ENCODE measurements around the gene PHLPP1.
A peak's percentile ranks its signal among the peaks of the same experiment; 100 is the strongest.
"Not testable (repeated sequence)": the region's sequence is repeated elsewhere in the genome, so short reads cannot be mapped to it uniquely, and the experiment has no call there.

The PHLPP1 gene

DNA sequence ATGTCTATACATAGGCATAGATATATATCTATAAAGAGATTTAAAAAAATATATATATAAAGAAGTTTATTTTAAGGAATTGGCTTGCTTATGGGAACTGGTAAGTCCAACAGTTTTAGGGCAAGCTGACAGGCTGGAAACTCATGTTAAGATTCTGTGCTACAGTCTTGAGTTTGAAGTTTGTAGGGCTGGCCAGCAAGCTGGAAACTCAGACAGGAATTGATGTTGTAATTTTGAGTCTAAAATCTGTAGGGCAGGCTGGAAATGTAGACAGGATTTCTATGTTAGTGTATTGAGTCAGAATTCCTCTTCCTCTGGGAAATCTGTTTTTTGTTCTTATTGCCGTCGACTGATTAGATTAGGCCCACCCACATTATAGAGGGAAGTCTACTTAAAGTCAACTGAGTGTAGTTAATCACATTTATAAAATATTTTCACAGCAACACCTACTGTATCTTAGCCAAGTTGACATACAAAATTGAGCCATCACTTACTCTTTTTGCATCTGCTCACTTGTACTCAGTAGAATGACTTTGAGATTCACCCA lies 60.8 kb downstream of the PHLPP1 start:
- DNase-seq, result no peak

- DNase-seq, result no peak
Measured at GRCh38 chr18:62777814-62778213, 62.5 kb downstream of the PHLPP1 start.

GRCh38 chr18:62778976-62779869 lies 63.9 kb downstream of the PHLPP1 start:
- no peak for DNase-seq

DNA sequence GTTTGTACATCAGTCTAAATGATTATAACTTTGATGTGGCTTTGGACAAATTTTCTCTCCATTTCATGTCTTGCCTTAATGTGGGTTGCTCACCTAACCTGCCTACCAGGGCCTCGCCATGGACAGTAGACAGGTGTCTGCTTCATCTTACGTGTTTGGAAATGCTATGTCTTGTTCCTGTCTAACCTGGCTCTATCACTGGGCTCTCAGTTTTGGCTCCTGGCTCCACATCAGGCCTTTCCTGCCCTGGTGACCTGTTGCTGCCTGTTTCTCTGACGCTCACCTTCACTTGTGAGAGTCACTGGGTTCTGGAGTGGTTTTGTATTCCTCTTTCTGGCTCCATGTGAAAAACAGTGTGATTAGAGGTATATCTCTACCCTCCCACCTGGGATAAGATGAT lies 65.9 kb downstream of the PHLPP1 start:
- DNase-seq, result no peak

GRCh38 chr18:62781893-62782292 lies 66.6 kb downstream of the PHLPP1 start:
- DNase-seq, result no peak

DNA sequence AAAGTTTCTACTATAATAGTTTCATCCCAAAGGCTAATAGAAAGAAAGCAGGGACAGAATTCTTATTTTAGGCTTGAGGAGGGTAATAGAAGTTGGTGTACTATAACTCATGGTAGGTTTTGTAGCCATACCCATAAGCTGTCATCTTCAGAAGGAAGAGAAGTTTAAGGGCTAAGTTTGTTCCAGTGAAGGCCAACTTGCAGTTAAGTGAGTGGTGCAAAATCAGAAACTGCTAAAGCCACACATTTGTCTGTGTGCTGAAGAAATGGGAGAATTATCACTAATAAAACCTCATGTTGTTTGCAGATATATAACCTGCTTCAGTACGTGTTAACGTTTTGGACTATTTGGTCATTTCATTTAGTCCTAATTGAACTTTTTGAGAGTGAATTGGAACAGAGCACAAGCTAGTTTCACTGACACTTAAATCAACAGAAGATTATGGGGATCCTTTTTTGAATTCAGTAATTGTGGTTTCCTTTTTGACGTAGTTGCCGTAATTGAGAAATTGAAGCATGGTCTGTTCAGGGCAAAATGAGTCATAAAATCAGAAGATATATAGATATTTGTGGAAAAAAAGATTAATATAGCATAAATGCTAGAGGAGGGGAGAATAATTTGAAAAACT lies 69.1 kb downstream of the PHLPP1 start:
- peak; percentile 8 for DNase-seq

DNA sequence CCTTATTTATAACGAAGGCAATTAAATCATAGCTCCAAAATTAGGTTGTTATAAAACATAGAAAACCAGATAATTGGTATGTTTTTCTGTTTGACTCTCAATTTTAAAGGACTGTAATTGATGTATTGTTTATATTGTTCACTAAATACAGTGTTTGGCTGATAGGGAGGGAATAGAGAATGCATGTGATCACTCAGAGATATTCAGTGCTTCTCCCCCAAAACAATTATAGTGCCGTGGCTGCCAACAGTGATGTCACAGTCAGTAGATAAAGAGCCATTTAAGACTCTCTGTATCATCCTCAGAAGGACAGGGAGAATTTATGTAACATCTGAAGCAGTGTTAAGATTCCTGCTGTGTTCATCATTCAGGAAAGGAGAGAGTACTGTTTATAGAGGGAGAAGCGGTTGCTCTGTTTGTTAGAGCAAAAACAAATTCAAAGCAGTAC lies 69.6 kb downstream of the PHLPP1 start:
- no peak for DNase-seq

DNA sequence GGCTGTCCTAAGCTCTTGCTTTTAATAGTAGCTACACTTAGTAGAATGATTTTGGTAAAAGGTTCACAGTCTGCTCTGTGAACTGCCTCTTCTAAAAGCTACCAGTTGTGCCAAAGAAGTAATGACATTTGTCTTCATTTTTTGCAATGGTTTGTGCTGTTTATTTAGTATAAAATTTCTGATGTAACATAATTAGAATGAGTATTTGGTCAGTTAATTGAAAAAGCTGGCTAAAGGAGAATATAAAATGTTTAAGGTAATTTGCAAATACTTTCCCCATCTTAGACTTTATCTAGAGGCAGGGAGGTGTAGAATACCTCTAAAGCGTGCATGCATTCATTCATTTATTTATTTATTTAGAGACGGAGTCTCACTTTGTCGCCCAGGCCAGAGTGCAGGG lies 71.3 kb downstream of the PHLPP1 start:
- no peak for DNase-seq

DNA sequence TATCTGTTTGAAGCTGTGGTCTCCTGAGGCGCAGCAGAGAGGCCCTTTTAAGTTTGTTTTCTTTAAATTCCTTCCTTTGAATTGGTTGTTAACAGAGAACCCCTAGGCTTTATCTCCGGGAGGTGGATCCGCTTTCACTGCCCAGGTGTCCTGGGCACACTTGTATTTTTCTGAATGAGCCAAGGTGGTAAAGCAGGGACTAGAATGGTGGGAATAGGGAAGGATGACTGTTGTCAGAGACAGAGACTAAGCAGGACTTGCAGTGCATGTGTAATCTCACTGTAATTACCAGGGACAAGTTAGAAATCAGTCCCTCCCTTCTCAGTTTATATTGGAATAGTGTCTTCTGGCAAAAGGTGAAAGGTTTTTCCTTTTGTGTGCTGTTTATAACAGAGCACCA lies 72.8 kb downstream of the PHLPP1 start:
- DNase-seq, result no peak

DNA sequence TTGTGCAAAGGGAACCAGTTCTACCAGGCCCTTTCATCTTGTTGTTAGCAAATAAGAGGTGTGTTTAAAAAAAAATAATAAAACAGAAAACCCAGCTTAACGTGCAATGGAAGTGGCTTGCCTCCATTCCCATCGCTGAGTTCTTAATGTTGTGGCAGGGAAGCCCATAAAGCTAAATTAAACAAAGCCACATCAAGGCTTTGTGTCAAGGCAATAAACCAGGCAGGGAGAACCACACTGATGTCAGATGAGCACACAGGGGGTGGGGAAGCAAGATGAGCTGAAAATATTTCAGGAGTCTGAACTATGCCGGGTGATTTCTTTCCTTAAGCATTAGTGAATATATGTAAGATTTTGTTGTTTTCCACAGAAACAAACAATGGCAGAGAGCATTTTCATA lies 73.5 kb downstream of the PHLPP1 start:
- no peak for DNase-seq

- DNase-seq, result no peak
Measured at GRCh38 chr18:62790871-62791772, 75.8 kb downstream of the PHLPP1 start.

GRCh38 chr18:62792016-62792415 lies 76.7 kb downstream of the PHLPP1 start:
- DNase-seq, result no peak

DNA sequence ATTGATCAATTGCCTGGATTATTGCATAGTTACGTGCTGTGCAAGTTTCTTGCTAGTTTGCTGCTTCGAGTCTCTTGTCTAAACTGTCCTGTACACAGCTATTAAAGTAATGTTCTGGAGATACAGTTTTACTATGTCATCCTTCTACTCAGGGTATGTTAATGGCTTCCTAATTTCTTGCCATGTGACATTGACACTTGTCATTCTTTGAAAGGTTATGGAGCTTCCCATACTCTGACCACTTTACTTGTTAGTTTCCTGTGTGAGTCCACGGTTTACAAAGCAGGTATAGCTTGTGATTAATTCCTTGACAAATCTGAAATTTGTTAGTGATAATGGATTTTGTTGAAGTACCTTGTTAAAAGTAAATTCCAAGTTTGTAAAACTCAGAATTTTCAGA lies 80.5 kb downstream of the PHLPP1 start:
- no peak for DNase-seq

DNA sequence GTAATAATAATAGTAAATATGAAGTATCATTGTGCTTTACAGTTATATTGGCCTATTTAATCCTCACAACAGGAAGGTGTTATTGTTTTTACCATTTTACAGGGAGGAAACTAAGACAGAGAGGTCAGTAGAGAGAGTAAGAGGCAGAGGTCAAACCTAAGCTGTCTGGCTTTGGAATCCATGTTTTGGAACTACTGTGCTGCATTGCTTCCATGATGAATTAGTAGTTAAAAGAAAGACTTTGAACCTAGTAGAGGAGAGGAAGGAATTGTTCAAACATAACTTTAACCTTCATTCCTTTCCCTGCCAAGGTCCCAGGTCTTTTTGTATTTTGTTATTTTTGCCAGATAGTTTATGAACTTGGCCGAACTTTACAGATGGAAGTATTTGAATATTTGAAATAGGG lies 80.9 kb downstream of the PHLPP1 start:
- no peak for DNase-seq

DNA sequence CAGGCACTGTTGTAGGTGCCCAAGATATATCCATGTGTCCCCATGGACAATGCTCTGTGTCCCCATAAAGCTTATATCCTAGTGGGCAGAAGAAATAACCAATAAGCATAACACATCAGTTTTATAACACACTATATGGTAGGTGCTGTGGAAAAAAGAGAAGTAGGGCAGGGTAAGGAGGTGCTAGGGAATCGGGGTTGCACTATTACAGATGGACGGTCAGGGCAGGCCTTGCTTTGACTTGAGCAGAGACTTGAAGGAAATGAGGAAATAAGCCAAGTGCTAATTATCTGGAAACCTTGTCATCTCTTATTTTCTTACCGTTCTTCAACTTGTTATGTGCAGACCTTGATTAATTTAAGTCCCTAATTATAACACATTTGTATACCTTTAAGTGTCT lies 82.0 kb downstream of the PHLPP1 start:
- DNase-seq, result no peak

DNA sequence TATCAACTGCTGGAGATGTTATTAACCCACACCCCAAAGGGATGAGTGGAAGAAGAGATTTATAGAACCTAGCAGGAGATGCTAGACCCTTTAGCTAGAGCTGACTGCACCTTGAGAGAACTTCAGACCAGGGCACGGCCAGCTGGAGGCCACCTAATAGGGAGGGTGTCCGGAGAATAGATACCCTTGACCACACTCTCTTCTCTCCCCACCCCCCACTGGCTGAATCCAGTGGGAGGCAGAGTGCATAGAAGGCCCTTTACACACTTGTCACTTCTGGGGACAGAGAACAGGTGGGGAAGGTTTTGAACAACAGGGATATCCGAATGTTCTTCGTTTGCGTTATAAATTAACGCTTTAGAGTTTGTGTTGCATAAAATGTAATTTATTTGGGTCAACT lies 84.6 kb downstream of the PHLPP1 start:
- no peak for DNase-seq

- DNase-seq, result no peak
Measured at GRCh38 chr18:62802523-62802922, 87.2 kb downstream of the PHLPP1 start.

DNA sequence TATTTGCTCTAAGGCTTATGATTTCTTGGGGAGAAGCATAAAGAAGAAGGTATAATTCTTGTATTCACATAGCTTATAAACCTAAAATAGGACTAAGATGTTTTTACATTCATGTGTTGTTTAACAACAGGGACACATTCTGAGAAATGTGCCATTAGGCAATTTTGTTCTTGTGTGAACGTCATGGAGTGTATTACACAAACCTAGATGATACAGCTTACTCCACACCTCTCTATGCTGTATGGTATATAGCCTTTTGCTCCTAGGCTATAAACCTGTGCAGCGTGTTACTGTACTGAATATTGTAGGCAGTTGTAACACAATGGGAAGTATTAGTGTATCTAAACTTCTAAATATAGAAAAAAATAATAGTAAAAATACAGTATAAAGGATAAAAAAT lies 92.1 kb downstream of the PHLPP1 start:
- no peak for DNase-seq

GRCh38 chr18:62808123-62808522 lies 92.8 kb downstream of the PHLPP1 start:
- no peak for DNase-seq

GRCh38 chr18:62809445-62809844 lies 94.1 kb downstream of the PHLPP1 start:
- DNase-seq, result not testable (repeated sequence)

DNA sequence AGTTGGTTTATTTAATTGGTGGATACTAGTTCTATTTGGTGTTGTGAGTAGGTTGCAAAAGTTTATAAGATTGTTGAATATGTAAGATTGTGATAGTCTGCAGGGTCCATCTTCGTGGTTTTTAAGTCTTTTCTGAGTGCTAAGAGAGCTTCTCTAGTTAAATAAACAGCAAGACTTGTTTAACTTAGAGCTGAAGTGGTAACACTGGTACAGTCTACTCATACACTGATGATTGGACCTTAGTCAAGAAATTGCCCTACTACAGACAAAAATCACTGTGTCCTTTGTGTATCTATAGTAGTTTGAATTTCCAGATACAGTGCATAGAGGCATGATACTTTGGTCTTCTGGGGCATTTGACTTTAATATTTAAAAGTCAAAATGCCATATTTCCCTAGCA lies 94.6 kb downstream of the PHLPP1 start:
- DNase-seq, result no peak

DNA sequence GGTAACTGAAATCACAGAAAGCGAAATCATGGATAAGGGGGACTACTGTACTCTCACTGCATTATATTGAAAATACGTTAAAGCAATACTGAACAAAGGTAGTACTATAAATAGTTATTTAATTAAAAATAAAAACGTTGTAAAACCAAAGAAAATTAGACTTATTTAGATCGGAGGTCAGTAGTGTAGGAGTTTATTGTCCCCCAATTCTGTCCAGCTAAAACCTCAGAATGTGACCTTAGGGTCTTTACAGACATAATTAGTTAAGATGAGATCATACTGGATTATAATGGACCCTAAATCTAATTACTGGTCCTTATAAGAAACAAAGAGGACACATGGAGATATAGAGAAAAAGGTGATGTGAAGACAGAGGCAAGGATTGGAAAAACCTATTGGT lies 95.3 kb downstream of the PHLPP1 start:
- DNase-seq, result no peak

DNA sequence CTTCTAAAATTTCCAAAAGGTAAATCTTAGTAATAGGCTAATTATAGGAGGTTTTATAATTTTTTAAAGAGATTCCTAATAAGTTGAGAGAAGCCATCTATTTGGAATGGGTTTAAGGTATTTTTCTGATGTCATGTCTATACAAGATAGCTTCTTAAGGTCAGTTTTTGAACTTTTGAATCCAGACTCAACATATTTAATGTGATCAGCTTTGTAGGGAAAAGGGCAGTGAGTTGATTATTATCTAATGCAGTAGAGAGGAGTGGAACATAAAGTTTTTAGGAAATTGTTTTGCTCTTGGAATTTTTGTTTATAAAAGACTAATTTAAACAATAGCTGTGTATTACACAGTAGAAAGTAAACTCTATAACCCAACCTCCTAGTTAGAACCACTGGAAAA lies 96.3 kb downstream of the PHLPP1 start:
- no peak for DNase-seq
